Psoas muscle (tissue), 8 donors: Measurements from ENCODE around the gene PIP5K1B. TPM values are rescaled to one million over a fixed set of nuclear protein-coding genes. Genes with fewer than 3 reads are reported as not detected.

Experiments
- ATAC-seq, 4 donors: fragments of 200-7000 bp; cut with Tn5 transposase; one replicate each; pipeline ENCODE4 v1.9.1; 2020; ENCODE audit warnings: moderate library complexity in 3 of 4, mild to moderate bottlenecking in 2 of 4
- DNase-seq, 2 donors: peaks; one replicate each; pipeline ENCODE4 v3.0.0-alpha.2; 2020
- H3K27ac ChIP-seq: fragments of 200-600 bp; one replicate; pipeline ENCODE4 v1.8.0; 2022
- H3K27me3 ChIP-seq, 3 donors: fragments of 200-600 bp in 1 of 3; one replicate each; pipeline versions ENCODE4 v1.6.1 to v1.8.0; 2013 to 2022; ENCODE audit warnings: low read length in 2 of 3, mild to moderate bottlenecking in 2 of 3, moderate library complexity in 1 of 3; ENCODE audit not compliant: insufficient read depth in 3 of 3
- H3K36me3 ChIP-seq, 2 donors: fragments of 200-600 bp in 1 of 2; one replicate each; pipeline versions ENCODE4 v1.6.1 to v1.8.0; 2013 to 2022; ENCODE audit warnings: low read depth in 1 of 2, mild to moderate bottlenecking in 1 of 2, moderate library complexity in 1 of 2; ENCODE audit not compliant: insufficient read depth in 1 of 2
- H3K4me1 ChIP-seq: fragments of 200-600 bp; one replicate; pipeline ENCODE4 v1.8.0; 2022
- H3K4me3 ChIP-seq: fragments of 200-600 bp; one replicate; pipeline ENCODE4 v1.8.0; 2022; ENCODE audit warnings: mild to moderate bottlenecking
- H3K9me3 ChIP-seq: fragments of 200-600 bp; one replicate; pipeline ENCODE4 v1.8.0; 2022
- WGBS, 3 donors: extraction: QIAGEN DNeasy Blood & Tissue Kit; methylation state at CpG; one replicate each; pipeline versions ENCODE4 v1.1.6 to v1.1.7; 2013; 5-methylcytosine and 5-hydroxymethylcytosine counted together
- intact Hi-C, 2 donors: fragments of 100-400 bp; cut with DNase I; formaldehyde crosslinking; loops; one replicate each; pipeline versions ENCODE4 v1.11.0 to v1.14.2; 2022
- polyA plus RNA-seq, 3 donors: library from polyadenylated mRNA; stranded (reverse); fragments of 200-250 nt; gene quantifications; one replicate each; pipeline ENCODE4 v1.2.3, GENCODE V29; 2013
- total RNA-seq, 4 donors: library from RNA; stranded (reverse); fragmentation: NEBNext Ultra II Directional in 2 of 4; extraction: Animal tissue kit (Norgen Biotek cat#: 25700) in 2 of 4; gene quantifications; one replicate each; pipeline versions ENCODE4 v1.2.1 to v1.2.4, GENCODE V29; 2021 to 2023
- TF ChIP-seq, protein P1 (sequence below): fragments of 200-600 bp; IDR thresholded peaks from one replicate; pipeline ENCODE4 v1.8.0; 2022; ENCODE audit warnings: antibody characterized with exemption
- donor health status: healthy with polysubstance abuse.
- donor health status: DM: no; HTN: no; CAD: no; lungs with moderate emphysema.
- donor health status: Bipolar disorder and iron deficiency.
- donor health status: healthy.
- donor health status: DM: yes; HTN: yes; CAD: no.
- donor health status: DM: no; HTN: no; CAD: no.
- donor health status: DM: no; HTN: no; CAD: no.
- donor health status: DM: yes; HTN: yes; CAD: no.

The PIP5K1B gene
- total and polyA plus RNA-seq, 7 donors, result 0.48 to 2.5 (median 1.7) TPM

DNA sequence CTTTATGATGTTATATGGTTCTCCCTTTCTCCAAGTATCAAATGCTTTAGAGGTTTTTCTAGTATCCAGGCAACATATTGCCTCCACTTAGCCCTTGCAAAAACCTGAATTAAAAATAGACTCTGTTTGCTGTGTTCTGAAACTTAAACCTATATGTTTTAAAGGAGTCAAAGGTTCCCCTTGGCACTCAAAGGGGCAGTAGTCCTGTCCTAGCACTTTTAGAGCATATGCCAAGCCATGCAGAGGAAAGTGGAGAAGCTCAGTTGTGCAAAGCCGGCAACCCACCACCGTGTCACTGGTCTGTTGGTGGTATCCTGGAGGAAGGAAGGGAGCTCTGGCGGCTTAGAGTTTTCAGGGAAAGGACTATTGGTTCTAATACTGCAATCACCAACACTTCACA lies 154.3 kb downstream of the PIP5K1B start:
- Histone ChIP-seq H3K4me1 (no peaks in the 10 kb centered on the region), H3K36me3 (no peaks in the 10 kb centered on the region), H3K27ac (no peak overlapping the region), H3K27me3 (no peaks in the 10 kb centered on the region), H3K9me3 (no peaks in the 10 kb centered on the region), H3K4me3 (no peak overlapping the region)
- intact Hi-C loops, result loop anchor here in 1 of 2 donors (10.0 kb wide), 2 partner anchors 55 to 245 kb away; no protein-coding TSS in a partner anchor
- 51 to 56% (median 53%) methylated on average over 3 of the region's 3 CpGs for WGBS, 3 donors
- ATAC-seq (no peak), DNase-seq (no peak)
- TF ChIP-seq, protein P1, sequence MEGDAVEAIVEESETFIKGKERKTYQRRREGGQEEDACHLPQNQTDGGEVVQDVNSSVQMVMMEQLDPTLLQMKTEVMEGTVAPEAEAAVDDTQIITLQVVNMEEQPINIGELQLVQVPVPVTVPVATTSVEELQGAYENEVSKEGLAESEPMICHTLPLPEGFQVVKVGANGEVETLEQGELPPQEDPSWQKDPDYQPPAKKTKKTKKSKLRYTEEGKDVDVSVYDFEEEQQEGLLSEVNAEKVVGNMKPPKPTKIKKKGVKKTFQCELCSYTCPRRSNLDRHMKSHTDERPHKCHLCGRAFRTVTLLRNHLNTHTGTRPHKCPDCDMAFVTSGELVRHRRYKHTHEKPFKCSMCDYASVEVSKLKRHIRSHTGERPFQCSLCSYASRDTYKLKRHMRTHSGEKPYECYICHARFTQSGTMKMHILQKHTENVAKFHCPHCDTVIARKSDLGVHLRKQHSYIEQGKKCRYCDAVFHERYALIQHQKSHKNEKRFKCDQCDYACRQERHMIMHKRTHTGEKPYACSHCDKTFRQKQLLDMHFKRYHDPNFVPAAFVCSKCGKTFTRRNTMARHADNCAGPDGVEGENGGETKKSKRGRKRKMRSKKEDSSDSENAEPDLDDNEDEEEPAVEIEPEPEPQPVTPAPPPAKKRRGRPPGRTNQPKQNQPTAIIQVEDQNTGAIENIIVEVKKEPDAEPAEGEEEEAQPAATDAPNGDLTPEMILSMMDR, result no peak

DNA sequence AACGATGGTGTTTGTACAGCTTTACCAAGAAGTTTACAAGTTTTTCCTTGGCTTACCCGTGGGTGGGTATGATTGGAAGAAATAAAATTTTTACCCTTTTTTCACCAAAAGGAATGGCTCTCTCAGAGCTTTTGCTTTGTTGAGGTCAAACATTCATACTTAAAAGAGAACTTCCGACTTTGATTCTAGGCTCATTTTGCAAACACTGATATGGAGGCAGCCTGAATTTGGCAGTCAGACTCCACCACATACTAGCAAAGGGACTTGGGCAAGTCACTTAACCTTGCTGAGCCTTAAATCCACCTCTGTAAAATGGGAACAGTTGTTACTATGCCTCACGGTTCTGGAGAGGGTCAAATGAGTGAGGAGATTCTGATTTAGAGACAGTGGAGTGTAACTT lies 155.4 kb downstream of the PIP5K1B start:
- TF ChIP-seq, protein P1, result no peak
- Histone ChIP-seq H3K9me3 (no peaks in the 10 kb centered on the region), H3K27me3 (no peaks in the 10 kb centered on the region), H3K27ac (no peak overlapping the region), H3K4me3 (no peak overlapping the region), H3K4me1 (no peaks in the 10 kb centered on the region), H3K36me3 (no peaks in the 10 kb centered on the region)
- intact Hi-C loops, result no loop called here
- DNase-seq (no peak), ATAC-seq (no peak)
- 65 to 72% (median 66%) methylated on average over 4 of the region's 4 CpGs for WGBS, 3 donors

DNA sequence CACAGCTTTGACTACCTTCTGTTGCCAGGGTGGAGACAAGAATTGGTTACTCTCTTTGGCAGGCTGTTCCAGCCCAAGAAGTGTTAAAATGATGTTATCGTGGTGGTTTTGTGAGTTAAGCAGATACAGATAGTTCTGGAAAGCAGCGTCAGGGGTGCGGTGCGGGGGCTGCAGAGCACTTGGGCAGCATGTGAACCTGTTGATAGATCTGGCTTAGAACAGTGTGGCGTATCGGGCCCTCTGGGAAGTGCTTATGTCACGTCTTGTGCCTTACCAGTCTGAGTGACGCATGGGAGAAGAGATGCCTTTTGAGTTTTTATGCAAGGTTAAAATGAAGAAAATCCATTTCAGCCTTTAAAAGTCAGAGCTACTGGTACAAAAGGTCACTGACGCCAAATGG lies 156.4 kb downstream of the PIP5K1B start:
- intact Hi-C loops, result no loop called here
- H3K27ac ChIP-seq, result no peak overlapping the region
- H3K9me3 ChIP-seq, result no peaks in the 10 kb centered on the region
- no peak for ATAC-seq
- DNase-seq, result no peak
- H3K4me1 ChIP-seq, result no peaks in the 10 kb centered on the region
- no peaks in the 10 kb centered on the region for H3K36me3 ChIP-seq
- H3K27me3 ChIP-seq, result no peaks in the 10 kb centered on the region
- 51 to 58% (median 55%) methylated on average over 9 of the region's 9 CpGs for WGBS, 3 donors
- TF ChIP-seq, protein P1, result no peak
- no peak overlapping the region for H3K4me3 ChIP-seq

DNA sequence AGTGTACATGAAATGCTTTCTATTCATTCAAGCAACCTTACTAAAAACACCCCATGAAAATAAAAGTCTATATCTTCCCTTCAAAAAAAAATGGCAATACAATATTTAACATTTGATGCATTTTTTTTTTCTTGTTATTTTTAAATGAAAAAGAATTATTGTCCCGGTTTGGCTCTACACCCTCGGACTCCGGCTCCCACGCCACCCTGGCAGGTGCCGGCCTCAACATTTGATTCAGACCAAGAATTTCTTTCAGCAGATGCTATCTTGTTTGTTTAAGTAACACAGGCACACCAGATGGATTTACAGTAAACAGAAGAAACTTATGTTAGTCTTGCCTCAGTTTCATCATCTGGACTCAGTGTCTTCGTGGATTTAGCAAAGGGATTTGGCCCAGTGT lies 162.0 kb downstream of the PIP5K1B start:
- Histone ChIP-seq H3K27ac (no peak overlapping the region), H3K9me3 (no peaks in the 10 kb centered on the region), H3K4me1 (no peaks in the 10 kb centered on the region), H3K27me3 (no peaks in the 10 kb centered on the region), H3K36me3 (no peaks in the 10 kb centered on the region), H3K4me3 (no peak overlapping the region)
- DNase-seq (no peak), ATAC-seq (no peak)
- intact Hi-C loops, result no loop called here
- 84 to 91% (median 89%) methylated on average over 6 of the region's 6 CpGs for WGBS, 3 donors
- TF ChIP-seq, protein P1, result no peak

DNA sequence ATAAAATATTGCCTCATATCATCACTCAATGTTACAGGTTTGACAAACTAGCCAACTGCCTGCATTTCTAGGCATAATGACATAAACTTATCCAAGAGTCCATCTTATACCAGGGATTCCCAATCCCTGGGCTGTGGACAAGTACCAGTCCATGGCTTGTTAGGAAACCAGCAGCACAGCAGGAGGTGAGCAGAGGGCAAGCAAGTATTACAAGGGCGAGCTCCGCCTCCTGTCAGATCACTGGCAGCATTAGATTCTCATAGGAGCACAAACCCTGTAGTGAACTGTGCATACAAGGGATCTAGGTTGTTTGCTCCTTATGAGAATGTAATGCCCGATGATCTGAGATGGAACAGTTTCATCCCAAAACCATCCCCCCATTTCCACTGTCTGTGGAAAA lies 164.0 kb downstream of the PIP5K1B start:
- ATAC-seq (no peak), DNase-seq (no peak)
- Histone ChIP-seq H3K27me3 (no peaks in the 10 kb centered on the region), H3K9me3 (no peaks in the 10 kb centered on the region), H3K4me1 (no peaks in the 10 kb centered on the region), H3K4me3 (no peak overlapping the region), H3K36me3 (no peaks in the 10 kb centered on the region), H3K27ac (no peak overlapping the region)
- TF ChIP-seq, protein P1, result no peak
- 79 to 85% (median 84%) methylated on average over 3 of the region's 3 CpGs for WGBS, 3 donors
- intact Hi-C loops, result no loop called here
